Activated naive CD8-positive, alpha-beta T cell treated with anti-CD3 and anti-CD28 coated beads for 36 hours (primary cell): Measurements from ENCODE around the gene GPR39. TPM values are rescaled to one million over a fixed set of nuclear protein-coding genes. Genes with fewer than 3 reads are reported as not detected.
A peak's percentile ranks its signal among the peaks of the same experiment; 100 is the strongest.

Experiments used
- DNase-seq: peaks from one replicate; pipeline ENCODE4 v3.0.0; 2021
- H3K27ac Mint-ChIP-seq: one replicate; pipeline ENCODE4 v1.8.0; 2022; ENCODE audit warnings: mild to moderate bottlenecking, moderate library complexity, mixed read lengths
- H3K27me3 Mint-ChIP-seq: one replicate; pipeline ENCODE4 v1.8.0; 2022; ENCODE audit warnings: mild to moderate bottlenecking, mixed read lengths
- H3K36me3 Mint-ChIP-seq: one replicate; pipeline ENCODE4 v1.8.0; 2021; ENCODE audit warnings: mild to moderate bottlenecking, mixed read lengths
- H3K4me1 Mint-ChIP-seq: one replicate; pipeline ENCODE4 v1.8.0; 2021; ENCODE audit warnings: mixed read lengths
- H3K4me3 Mint-ChIP-seq: one replicate; pipeline ENCODE4 v1.8.0; 2022; ENCODE audit warnings: mild to moderate bottlenecking, moderate library complexity, mixed read lengths
- H3K9me3 Mint-ChIP-seq: one replicate; pipeline ENCODE4 v1.8.0; 2022; ENCODE audit warnings: mixed read lengths
- total RNA-seq, 2 experiments: library from RNA; stranded (reverse); gene quantifications; one replicate each; pipeline ENCODE4 v1.2.3, GENCODE V29; 2021

The GPR39 gene
- total RNA-seq, 2 experiments from 2014 or later = not detected

DNA sequence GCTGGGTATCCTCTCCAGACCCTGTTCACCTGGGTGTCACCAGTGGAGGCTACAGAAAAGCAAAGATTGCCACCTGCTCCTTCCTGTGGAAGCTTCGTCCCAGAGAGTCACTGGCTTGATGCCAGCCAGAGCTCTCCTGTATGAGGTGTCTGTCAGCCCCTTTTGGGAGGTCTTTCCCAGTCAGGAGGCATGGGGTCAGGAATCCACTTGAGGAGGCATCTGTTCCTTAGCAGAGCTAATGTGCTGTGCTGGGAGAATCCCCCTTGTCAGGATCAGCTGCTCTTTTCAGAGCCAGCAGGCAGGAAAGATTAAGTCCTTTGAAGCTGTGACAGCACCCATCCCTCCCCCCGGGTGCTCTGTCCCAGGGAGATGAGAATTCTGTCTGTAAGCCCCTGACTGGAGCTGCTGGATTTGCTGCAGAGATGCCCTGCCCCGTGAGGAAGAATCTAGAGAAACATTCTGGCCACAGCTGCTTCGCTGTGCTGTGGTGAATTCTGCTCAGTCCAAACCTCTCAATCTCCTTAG lies 121.8 kb downstream of the GPR39 start:
- DNase-seq = no peak
- Mint-ChIP-seq H3K27ac (no peak overlapping the region), H3K4me3 (no peak overlapping the region), H3K27me3 (no peaks in the 10 kb centered on the region), H3K36me3 (no peaks in the 10 kb centered on the region), H3K4me1 (no peaks in the 10 kb centered on the region), H3K9me3 (peaks cover 16% of the 10 kb centered on the region)

DNA sequence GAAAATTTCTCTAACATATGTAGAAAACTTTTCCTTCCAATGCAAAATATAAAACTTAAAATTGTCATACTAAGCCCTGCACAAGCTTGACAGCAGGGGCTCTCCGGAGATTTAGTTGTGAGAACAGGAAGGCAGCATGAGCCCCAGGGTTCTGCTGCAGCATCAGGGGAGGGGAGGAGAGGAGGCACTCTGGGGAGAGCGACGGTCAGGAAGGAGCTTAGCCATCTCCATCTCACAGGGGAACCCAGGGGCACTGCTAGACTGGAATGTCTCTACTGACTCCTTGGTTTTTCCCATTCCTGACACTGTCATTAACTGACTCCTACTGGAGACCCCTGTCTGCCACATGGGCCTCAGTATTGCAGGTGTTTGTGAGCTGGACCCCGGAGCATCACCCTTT lies 123.6 kb downstream of the GPR39 start:
- Mint-ChIP-seq H3K27ac (no peak overlapping the region), H3K36me3 (no peaks in the 10 kb centered on the region), H3K4me1 (no peaks in the 10 kb centered on the region), H3K9me3 (peaks cover 11% of the 10 kb centered on the region), H3K4me3 (no peak overlapping the region), H3K27me3 (no peaks in the 10 kb centered on the region)
- DNase-seq = no peak

DNA sequence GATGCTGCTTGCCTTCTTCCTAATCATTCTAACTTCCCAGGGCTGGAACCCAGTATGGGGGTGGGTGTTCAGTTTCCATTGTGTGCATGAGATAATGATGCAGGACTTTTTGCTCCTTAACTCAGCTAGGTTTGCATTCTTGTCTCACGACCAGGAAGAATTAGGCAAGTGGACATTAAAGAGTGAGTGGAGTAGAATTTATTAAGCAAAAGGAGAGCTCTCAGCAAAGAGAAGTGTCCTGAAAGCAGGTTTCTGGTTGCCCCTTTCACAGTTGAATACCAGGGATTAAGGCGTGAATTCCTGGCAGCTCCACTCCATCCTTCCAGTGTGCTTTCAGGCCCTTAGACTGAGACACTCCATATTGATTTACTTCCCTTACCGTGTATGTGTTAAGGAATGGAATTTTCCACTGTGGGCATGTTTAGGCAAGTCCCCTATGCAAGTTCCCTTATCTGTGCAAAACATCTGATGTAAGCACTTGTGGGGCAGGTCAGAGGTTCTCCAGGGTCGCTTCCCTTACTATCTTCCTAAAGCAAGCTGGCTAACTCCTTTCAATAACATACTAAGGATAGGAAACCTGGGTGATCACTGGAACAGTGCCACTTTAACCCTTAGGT lies 126.5 kb downstream of the GPR39 start:
- Mint-ChIP-seq H3K4me1 (no peaks in the 10 kb centered on the region), H3K27ac (no peak overlapping the region), H3K9me3 (no peaks in the 10 kb centered on the region), H3K27me3 (no peaks in the 10 kb centered on the region), H3K4me3 (no peak overlapping the region), H3K36me3 (no peaks in the 10 kb centered on the region)
- DNase-seq = no peak

DNA sequence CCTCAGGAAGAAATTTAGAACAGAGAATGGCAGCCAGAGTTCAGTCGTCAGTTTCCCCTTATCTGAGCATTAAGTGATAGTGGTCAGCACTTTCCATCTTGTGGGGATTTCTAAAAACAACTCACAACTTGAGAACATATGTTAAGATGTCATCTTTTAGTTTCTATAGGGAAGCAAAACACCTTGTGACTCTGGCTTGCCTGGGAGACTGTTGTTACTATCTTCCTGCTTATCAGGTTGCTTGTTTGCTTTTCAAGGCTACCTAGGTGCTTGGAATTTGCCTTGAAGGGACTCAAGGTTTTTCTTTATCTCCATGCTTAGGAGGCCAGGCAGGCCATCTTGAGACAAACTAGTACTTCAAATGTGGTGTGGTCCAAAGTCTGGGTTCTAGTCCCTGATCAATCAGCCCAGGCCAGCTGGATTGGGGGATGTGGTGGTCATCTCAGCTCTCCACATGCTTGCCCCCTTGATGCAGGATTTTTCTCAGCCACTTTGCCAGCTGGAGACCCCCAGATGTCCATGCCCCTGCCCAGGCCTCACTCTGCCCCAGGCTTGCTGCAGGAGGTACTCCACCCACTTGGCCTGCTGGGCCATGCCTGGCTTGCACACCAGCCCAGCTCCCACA lies 127.5 kb downstream of the GPR39 start:
- no peak overlapping the region for H3K4me3 Mint-ChIP-seq
- no peak for DNase-seq
- H3K36me3 Mint-ChIP-seq = no peaks in the 10 kb centered on the region
- no peaks in the 10 kb centered on the region for H3K4me1 Mint-ChIP-seq
- H3K27me3 Mint-ChIP-seq = no peaks in the 10 kb centered on the region
- H3K27ac Mint-ChIP-seq = no peak overlapping the region
- H3K9me3 Mint-ChIP-seq = no peaks in the 10 kb centered on the region

DNA sequence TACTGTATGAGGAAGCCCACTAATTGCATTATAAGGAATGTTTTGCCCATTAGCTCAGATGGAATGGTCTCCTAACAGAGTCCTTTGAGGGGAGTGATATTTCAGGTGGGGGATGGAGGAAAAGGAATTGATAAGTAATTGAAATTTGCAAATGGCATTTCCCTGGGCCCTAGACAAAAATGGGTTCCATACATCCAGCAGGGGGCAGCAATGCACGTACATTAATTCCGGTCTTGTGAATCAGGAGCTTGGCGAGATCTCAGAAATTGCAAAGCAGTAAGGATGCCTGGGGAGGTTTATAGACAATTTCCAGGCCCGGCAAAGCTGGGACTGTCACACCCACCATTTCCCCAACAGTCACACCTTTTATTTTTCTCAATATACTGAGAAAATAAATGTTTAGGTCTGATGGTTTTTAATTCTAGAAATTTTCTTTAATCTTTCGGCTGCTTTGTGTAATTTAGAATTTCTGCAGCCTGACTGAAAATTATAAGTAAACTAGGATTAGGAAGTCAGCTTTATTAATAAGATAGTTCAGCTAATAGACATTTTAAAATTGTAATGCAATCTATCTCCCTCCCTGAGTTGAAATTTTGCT lies 130.6 kb downstream of the GPR39 start:
- Mint-ChIP-seq H3K36me3 (no peaks in the 10 kb centered on the region), H3K27me3 (no peaks in the 10 kb centered on the region), H3K9me3 (no peaks in the 10 kb centered on the region), H3K4me1 (no peaks in the 10 kb centered on the region), H3K27ac (no peak overlapping the region), H3K4me3 (no peak overlapping the region)
- DNase-seq = peak; percentile 36

DNA sequence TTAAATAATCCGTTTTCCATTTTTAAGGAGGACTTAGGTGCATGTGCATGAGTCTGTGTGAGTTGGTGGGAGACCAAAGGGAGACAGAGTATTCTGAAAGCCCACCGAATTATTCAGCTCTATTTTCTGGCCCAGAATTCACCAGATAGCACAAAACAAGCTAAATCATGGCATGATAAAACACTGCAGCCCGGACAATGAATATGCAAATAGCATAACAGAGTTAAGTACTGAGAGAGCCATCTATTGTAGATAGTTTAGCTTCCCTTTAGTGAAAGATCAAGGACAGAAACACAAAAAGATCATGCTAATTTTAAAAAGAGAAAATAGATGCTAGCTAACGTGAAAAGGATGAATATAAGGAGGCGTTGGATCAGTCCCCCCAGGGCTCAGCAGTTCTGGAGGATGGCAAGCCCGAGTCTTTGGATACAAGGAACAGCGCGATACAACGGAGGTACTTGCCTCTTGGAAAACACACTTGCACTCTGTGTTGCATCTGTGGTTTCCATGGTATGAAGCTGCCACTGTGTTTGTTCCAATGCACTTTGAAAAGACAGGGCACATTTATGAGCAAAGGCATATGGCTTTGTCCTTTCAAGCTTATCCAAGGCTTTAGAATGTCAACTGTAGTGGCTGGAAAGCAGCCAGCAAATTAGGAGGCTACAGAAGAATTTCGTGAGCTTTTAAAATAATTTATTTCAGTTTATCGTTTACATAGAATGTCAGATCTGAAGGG lies 133.5 kb downstream of the GPR39 start:
- no peak overlapping the region for H3K4me3 Mint-ChIP-seq
- DNase-seq = no peak
- no peak overlapping the region for H3K27ac Mint-ChIP-seq
- H3K27me3 Mint-ChIP-seq = no peaks in the 10 kb centered on the region
- no peaks in the 10 kb centered on the region for H3K36me3 Mint-ChIP-seq
- no peaks in the 10 kb centered on the region for H3K4me1 Mint-ChIP-seq
- H3K9me3 Mint-ChIP-seq = no peaks in the 10 kb centered on the region

DNA sequence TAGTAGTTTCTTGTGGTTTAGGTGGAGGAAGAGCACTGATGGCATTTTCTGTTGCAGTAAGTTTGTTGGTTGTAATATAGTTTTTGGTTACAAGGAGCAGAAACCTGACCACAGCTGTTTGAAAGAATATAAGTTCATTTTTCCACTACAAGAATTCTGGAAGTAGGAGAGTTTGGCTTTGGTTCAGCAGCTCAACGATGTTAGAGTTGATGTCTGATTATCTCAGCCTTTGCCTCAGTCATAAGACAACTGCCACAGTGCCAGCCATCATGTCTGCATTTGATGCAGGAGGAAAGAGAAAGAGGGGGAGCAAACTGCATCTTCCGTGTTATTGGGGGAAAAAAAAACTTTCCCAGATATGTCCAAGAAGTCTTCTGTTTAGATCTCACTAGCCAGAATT lies 134.3 kb downstream of the GPR39 start:
- DNase-seq = no peak
- Mint-ChIP-seq H3K4me1 (no peaks in the 10 kb centered on the region), H3K4me3 (no peak overlapping the region), H3K36me3 (no peaks in the 10 kb centered on the region), H3K9me3 (no peaks in the 10 kb centered on the region), H3K27me3 (no peaks in the 10 kb centered on the region), H3K27ac (no peak overlapping the region)

DNA sequence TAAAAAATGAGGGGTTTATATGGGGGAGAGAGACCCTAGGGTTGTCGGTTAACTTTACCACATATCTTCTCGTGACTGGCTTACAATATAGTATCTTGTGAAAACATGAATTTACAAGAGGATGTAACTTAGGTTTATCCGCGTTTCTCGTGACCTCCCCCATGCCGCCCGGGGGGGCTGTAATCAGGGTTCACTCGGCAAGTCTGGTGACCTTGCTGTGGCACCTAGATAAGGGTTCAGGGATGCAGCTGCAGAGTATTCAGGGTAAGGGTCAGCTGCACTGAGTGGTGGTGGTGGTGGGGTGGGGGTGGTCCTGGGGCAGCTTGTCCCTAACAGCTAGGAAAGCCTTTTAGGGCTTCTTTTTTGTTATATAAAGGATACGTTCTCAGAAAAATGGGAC lies 141.1 kb downstream of the GPR39 start:
- Mint-ChIP-seq H3K36me3 (no peaks in the 10 kb centered on the region), H3K4me1 (no peaks in the 10 kb centered on the region), H3K27ac (no peak overlapping the region), H3K27me3 (no peaks in the 10 kb centered on the region), H3K4me3 (no peak overlapping the region), H3K9me3 (no peaks in the 10 kb centered on the region)
- no peak for DNase-seq

DNA sequence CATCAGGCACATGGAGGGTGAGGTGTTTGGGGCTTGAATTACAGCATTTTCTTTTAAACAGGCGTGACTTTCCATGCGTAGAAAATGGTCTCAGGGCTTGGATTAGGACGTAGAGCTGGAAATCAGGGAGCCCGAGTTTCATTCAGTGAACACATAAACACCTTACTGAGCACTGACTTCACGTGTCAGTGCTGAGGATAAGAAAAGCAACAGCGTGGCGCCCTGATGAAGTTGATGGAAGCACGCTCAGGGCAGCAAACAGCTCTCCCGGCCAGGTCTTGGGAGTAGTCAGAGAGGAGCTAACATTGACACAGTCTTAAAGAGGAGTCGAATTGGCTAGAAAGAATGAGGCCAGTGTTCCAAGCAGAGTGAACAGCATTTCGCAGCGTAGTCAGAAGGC lies 142.7 kb downstream of the GPR39 start:
- no peaks in the 10 kb centered on the region for H3K4me1 Mint-ChIP-seq
- no peak overlapping the region for H3K27ac Mint-ChIP-seq
- no peaks in the 10 kb centered on the region for H3K9me3 Mint-ChIP-seq
- no peak overlapping the region for H3K4me3 Mint-ChIP-seq
- no peaks in the 10 kb centered on the region for H3K36me3 Mint-ChIP-seq
- no peaks in the 10 kb centered on the region for H3K27me3 Mint-ChIP-seq
- DNase-seq = no peak

DNA sequence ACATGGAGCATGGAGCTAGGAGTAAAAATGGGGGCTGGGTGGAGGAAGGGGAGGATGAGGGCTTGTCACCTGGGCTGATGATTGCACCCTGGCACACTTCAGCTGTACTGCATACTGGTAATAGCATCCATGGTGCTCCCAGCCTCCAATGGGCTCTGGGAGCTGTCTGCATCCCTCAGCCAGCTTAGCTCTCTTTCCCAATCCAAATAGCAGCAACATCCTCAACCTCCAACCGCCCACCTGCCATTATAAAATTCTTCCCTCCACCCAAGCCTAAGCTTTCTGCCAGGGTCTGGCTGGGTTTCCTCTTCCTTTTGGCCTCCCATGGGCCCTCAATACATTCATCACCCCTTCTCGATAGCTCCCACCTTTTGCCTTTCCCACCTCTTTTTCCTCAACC lies 143.3 kb downstream of the GPR39 start:
- Mint-ChIP-seq H3K36me3 (no peaks in the 10 kb centered on the region), H3K27ac (no peak overlapping the region), H3K9me3 (no peaks in the 10 kb centered on the region), H3K27me3 (no peaks in the 10 kb centered on the region), H3K4me3 (no peak overlapping the region), H3K4me1 (no peaks in the 10 kb centered on the region)
- DNase-seq = no peak

DNA sequence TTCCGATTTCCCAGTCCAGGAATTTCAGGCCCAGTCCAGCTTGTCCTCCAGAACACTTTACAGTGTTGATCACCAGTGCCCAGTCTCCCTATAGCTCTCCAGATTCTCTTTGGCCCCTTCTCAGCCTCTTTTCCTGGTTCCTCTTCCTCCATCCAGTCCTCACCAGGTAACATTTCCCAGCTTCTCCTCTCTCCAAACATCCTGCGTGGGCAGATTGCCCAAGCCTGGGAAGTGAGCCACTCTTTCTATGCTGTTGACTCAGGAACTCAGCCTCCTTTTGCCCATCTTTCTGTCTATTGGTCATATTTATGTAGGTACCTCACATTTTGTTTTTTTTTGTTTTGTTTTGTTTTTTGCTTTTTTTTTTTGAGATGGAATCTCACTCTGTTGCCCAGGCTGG lies 144.0 kb downstream of the GPR39 start:
- no peaks in the 10 kb centered on the region for H3K36me3 Mint-ChIP-seq
- H3K27me3 Mint-ChIP-seq = no peaks in the 10 kb centered on the region
- no peaks in the 10 kb centered on the region for H3K9me3 Mint-ChIP-seq
- no peaks in the 10 kb centered on the region for H3K4me1 Mint-ChIP-seq
- no peak for DNase-seq
- no peak overlapping the region for H3K27ac Mint-ChIP-seq
- H3K4me3 Mint-ChIP-seq = no peak overlapping the region

DNA sequence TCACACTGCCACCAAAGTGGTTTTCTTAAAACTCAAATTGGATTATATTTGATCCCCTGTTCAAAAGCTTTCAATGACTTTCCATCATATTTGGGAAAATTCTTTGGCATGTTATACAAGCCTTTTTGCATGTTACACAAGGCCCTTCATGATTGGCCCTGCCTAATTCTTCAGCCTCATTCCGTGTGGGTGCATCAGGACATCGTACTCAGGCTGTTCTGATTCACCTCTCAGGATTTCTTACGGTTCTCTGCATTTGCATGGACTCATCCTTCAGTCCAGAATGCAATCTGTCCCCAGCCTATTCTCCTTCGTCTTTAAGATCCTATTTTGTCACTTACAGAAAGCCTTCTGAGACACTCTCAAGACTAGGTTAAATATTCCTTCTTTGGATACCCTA lies 145.6 kb downstream of the GPR39 start:
- Mint-ChIP-seq H3K4me1 (no peaks in the 10 kb centered on the region), H3K4me3 (no peak overlapping the region), H3K27ac (no peak overlapping the region), H3K36me3 (no peaks in the 10 kb centered on the region), H3K27me3 (no peaks in the 10 kb centered on the region), H3K9me3 (no peaks in the 10 kb centered on the region)
- no peak for DNase-seq

DNA sequence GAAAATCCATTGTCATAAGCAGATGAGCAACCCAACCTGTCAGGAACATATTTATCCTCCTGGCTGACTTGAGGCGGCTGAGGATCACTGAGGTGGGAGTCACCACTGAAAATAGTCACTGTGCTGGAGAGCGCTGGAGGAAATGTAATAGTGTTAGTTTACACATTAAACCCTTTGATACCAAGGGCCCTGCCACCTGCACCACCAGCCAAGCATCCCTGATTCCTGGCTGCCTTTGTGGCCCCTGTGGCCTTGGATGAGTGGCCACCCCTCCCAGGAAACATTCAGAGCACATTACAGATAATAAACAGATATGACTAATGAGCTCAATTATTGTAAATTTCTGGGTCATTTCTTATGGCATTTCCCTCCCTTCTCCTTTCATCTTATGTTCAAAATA lies 147.5 kb downstream of the GPR39 start:
- H3K4me1 Mint-ChIP-seq = no peaks in the 10 kb centered on the region
- H3K9me3 Mint-ChIP-seq = no peaks in the 10 kb centered on the region
- no peak overlapping the region for H3K27ac Mint-ChIP-seq
- H3K27me3 Mint-ChIP-seq = no peaks in the 10 kb centered on the region
- H3K36me3 Mint-ChIP-seq = no peaks in the 10 kb centered on the region
- H3K4me3 Mint-ChIP-seq = no peak overlapping the region
- no peak for DNase-seq

DNA sequence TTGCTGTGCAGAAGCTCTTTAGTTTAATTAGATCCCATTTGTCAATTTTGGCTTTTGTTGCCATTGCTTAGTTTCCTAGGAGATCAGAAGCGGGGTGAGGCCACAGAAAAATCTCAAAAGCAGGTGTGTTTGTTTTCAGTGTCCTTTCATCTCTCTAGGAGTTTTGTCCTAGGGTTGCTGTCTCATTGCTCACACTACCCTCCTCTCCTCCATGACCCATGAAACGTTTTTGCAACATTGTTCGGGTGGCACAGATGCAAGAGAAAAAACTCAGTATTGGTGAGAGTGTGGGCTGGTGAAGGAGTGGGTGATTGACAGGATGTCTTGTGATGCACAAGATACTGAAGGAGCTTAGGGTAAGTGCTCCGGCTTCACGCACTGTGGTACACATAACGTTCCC lies 149.8 kb downstream of the GPR39 start:
- no peaks in the 10 kb centered on the region for H3K36me3 Mint-ChIP-seq
- H3K27me3 Mint-ChIP-seq = peaks cover under 1% of the 10 kb centered on the region
- H3K4me3 Mint-ChIP-seq = no peak overlapping the region
- no peaks in the 10 kb centered on the region for H3K4me1 Mint-ChIP-seq
- H3K27ac Mint-ChIP-seq = no peak overlapping the region
- H3K9me3 Mint-ChIP-seq = no peaks in the 10 kb centered on the region
- DNase-seq = no peak

DNA sequence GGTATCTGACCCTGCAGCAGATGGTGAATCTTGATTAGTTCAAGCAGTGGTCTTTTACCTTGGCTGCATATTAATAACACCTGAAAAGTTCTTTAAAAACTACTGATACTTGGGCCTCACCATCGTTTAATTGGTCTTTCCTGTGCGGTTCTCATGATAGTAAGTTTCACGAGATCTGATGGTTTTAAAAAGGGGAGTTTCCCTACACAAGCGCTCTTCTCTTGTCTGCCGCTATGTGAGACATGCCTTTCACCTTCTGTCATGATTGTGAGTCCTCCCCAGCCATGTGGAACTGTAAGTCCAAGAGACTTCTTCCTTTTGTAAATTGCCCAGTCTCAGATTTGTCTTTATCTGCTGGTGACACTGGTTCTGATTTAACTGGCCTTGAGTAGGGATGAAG lies 151.1 kb downstream of the GPR39 start:
- DNase-seq = no peak
- Mint-ChIP-seq H3K4me1 (no peaks in the 10 kb centered on the region), H3K9me3 (no peaks in the 10 kb centered on the region), H3K27ac (no peak overlapping the region), H3K36me3 (no peaks in the 10 kb centered on the region), H3K27me3 (peaks cover 3% of the 10 kb centered on the region), H3K4me3 (no peak overlapping the region)
